ENCODE measurements around the gene CHCHD6. TPM values are rescaled to one million over a fixed set of nuclear protein-coding genes. Genes with fewer than 3 reads are reported as not detected.
A peak's percentile ranks its signal among the peaks of the same experiment; 100 is the strongest.

CHCHD6 gene
- total RNA-seq, 2 donors from 2014 or later: 8.4 to 10.9 TPM

DNA sequence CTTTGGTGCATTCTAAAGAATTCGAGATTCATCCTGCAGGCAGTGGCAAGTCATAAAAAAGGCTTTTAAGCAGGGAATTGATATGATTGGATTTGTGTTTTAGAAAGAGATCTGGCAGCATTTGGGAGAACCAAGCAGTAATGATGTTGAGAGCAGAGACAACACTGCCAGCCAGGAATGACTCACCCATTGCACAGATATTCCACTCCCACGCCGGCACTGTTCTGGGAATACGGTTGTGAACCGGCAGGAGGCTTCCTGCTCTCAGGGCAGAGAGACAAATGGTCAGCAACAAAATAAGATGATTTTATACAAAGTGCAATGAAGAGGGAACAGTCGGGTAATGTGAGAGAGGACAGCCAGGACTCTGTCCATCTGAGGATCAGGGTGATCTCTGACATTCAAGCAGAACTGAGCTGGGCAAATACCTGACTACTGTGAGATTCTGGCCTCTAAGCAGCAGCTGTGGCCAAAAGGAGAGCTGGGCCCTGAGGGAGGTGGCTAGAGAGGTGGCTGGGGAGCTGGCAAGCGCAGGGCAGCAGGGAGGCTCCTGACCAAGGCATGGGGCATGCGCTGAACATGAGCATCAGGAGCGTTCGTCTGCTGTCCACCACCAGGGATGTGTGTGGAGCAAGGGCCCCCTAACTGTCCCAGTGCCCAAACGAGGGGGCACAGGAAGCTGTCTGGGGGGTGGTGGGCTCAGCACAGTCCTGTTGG, 222.8 kb downstream of the CHCHD6 start:
- no peaks in the 10 kb centered on the region for H3K9me3 ChIP-seq
- H3K4me3 ChIP-seq: no peak overlapping the region
- peaks cover 0 to 32% of the 10 kb centered on the region in 2 donors for H3K4me1 ChIP-seq
- H3K36me3 ChIP-seq: no peaks in the 10 kb centered on the region
- no peak for TF ChIP-seq CTCF (IDR thresholded peaks at IDR 0.05)
- peak overlapping the region; percentile 54 to 60 for H3K27ac ChIP-seq
- DNase-seq (ENCODE audit: low spot score): peak; percentile 90
- H3K27me3 ChIP-seq: no peaks in the 10 kb centered on the region

DNA sequence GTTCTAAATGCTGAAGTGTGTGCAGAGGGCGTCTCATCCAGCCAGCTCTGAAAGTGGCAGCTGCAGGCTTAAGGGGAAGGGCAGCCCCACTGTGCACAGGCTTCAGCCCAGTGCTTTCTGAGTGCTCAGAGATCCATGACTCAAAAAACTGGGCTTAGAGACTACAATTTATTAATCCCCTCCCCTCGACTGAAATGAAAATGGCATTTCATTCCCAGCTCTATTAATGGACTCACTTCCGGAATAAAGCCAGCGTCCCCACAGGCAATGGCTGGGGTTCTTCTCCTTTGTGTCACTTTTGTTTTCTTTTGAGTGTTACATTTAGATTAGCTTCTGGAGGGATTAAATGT, 223.3 kb downstream of the CHCHD6 start:
- Histone ChIP-seq H3K36me3 (no peaks in the 10 kb centered on the region), H3K27ac (peak overlapping the region; percentile 54 to 60), H3K4me3 (no peak overlapping the region), H3K4me1 (peaks cover 0 to 37% of the 10 kb centered on the region in 2 donors), H3K27me3 (no peaks in the 10 kb centered on the region), H3K9me3 (no peaks in the 10 kb centered on the region)
- no peak for DNase-seq (ENCODE audit: low spot score)
- no peak for TF ChIP-seq CTCF (IDR thresholded peaks at IDR 0.05)

- Histone ChIP-seq H3K4me1 (peaks cover 0 to 41% of the 10 kb centered on the region in 2 donors), H3K9me3 (no peaks in the 10 kb centered on the region), H3K36me3 (no peaks in the 10 kb centered on the region), H3K27me3 (no peaks in the 10 kb centered on the region), H3K4me3 (no peak overlapping the region), H3K27ac (peak overlapping the region; percentile 54 to 60)
- TF ChIP-seq CTCF (IDR thresholded peaks at IDR 0.05): no peak
- DNase-seq (ENCODE audit: low spot score): no peak
Measured at GRCh38 chr3:126927846-126928245, 223.8 kb downstream of the CHCHD6 start.

GRCh38 chr3:126928921-126929474, 225.0 kb downstream of the CHCHD6 start:
- Histone ChIP-seq H3K27me3 (no peaks in the 10 kb centered on the region), H3K4me3 (no peak overlapping the region), H3K4me1 (peaks cover 0 to 41% of the 10 kb centered on the region in 2 donors), H3K9me3 (no peaks in the 10 kb centered on the region), H3K36me3 (no peaks in the 10 kb centered on the region), H3K27ac (no peak overlapping the region)
- DNase-seq (ENCODE audit: low spot score): no peak
- no peak for TF ChIP-seq CTCF (IDR thresholded peaks at IDR 0.05)

GRCh38 chr3:126930936-126931600, 227.0 kb downstream of the CHCHD6 start:
- DNase-seq (ENCODE audit: low spot score): no peak
- no peak for TF ChIP-seq CTCF (IDR thresholded peaks at IDR 0.05)

More at GRCh38 chr3:126930936-126931600, 227.0 kb downstream of the CHCHD6 start:
- H3K36me3 ChIP-seq: no peaks in the 10 kb centered on the region
- no peak overlapping the region for H3K4me3 ChIP-seq
- H3K9me3 ChIP-seq: no peaks in the 10 kb centered on the region
- H3K27me3 ChIP-seq: no peaks in the 10 kb centered on the region
- H3K27ac ChIP-seq: no peak overlapping the region
- H3K4me1 ChIP-seq: peaks cover 0 to 32% of the 10 kb centered on the region in 2 donors

Data from right atrium auricular region (tissue), 2 donors.